Cerebellar cortex (tissue), 1 donor: ENCODE data around the gene GPRIN2.
"Not testable (repeated sequence)": the region's sequence is repeated elsewhere in the genome, so short reads cannot be mapped to it uniquely, and the experiment has no call there.

ENCODE experiments used
- DNase-seq: peaks from one replicate; pipeline ENCODE4 v3.0.0-alpha.2; 2015; ENCODE audit warnings: low spot score

The GPRIN2 gene

DNA sequence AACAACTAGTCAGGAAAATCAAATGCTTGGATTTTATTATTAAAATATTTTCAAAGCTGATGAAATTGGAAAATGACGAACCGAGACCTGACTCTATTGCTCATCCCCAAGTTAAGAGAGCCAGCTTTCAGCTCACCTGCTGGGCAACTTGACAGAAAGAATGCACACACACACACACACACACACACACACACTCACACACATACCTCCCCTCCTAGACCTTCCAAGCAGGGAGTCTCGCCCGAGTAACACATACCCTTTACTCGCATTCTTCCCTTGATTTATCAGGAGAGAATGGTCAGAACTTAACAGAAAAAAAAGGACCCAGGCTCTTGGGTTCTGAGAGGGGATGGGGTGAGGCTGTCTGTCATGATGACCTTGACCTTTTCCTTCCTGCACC lies 19.1 kb downstream of the GPRIN2 start:
- DNase-seq: no peak

DNA sequence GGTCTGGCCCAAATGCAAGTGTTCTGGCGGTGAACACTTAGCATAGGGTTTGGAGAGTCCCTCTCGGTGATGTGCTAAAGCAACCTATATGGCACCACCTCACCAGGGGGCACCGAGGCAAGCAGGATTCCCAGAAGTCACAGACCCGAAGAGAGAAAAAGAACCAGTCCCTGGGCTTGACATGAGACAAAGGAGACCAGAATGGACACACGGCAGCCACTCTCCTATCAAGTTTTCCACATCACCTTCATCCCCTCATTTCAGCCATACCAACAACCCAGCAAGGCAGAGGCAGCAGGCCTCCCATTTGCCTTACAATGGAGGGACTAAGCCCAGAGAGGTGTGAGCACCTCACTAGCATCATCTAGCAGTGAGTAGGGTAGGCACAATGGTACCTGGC lies 19.7 kb downstream of the GPRIN2 start:
- no peak for DNase-seq

DNA sequence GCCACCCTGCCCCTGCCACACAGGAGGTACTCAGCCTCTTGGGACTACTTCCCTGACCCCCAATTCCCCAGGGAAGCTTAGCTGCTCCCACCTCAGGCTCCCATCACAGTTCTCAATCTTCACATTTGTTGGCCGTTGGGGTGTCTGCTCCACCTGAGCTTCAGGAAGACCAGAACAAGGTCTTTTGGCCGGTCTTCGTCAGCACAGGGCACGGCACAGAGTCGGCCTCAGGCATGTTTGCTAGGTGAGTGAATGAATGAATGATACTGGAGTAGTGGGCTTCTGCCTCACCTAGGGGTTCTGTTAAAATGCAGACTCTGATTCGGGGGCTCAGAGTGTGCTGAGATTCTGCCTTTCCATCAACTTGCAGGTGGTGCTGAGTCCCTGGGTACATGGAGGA lies 20.3 kb downstream of the GPRIN2 start:
- DNase-seq: no peak

DNA sequence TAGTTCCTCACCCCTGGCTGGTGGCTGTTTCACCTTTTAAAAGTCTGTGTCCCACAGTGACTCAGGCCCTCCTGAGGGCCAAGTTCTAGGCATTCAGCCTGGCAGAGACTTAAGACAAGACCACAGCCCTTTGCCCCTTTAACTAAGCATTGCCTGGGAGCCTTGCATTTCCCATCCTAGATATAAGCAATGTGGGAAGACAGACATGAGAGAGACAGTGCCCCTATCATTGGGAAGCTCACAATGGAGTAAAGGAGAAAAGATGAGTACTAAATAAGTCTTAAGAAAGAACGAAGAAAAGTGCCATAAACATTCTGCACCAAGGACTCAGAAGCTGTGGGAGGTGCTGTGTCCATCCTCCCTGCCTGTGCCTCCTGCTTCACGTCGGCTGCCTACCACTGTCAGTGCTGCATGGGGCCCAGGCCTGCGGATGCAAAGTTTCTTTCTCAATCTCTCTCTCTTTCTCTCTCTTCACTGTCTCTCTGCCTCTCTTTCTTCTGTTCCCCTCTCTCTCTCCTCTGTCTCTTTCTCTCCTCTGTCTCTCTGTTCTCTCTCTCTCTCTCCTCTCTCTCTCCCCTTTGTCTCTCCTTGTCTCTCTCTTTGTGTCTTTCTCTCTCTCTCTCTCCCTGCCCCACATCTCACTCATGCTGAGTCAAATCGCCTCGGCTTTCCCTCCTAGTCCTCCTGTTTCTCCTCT lies 21.5 kb downstream of the GPRIN2 start:
- DNase-seq: no peak

DNA sequence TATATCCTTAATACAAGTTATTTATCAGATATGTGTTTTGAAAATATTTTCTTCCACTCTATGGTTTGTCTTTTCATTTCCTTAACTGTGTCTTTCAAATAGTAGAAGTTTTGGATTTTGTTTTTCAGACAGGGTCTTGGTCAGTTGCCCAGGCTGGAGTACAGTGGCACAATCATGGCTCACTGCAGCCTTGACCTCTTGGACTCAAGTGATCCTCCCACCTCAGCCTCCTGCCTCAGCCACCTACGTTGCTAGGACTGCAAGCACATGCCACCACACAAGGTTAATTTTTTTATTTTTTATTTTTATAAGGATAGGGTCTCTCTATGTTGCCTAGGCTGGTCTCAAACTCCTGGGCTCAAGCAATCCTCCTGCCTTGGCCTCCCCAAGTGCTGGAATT lies 24.2 kb downstream of the GPRIN2 start:
- DNase-seq: not testable (repeated sequence)

DNA sequence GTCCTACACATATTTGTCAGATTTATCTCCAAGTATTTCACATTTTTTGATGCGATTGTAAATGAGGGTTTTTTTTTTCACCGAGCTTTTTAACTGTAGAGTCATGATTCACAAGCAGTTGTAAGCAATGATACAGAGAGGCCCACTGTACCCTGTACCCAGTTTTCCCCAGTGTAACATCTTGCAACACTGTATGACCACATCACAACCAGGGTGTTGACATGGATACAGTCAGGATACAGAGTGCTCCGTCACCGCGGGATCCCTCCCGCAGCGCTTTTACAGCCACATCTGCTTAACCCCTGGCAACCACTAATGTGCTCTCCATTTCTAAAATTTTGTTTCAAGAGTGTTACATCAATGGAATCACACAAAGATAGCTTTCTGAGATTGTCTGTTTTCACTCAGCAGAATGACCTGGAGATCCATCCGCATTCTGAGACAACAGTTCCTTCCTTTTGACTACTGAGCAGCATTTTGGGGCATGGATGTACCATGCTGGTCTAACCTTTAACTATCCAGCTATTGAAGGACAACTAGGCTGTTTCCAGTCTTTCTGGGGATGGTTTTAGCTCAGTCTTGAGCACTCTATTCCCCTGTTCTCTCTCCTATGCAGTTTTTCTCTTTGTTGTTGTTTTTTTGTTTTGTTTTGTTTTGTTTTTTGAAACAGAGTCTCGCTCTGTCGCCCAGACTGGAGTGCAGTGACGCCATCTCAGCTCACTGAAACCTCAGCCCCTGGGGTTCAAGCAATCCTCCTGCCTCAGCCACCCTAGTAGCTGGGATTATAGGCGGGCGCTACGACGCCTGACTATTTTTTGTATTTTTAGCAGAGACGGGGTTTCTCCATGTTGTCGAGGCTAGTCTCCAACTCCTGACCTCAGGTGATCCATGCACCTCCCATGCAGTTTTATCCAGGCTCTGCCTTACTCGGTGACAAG lies 25.9 kb downstream of the GPRIN2 start:
- DNase-seq: no peak

DNA sequence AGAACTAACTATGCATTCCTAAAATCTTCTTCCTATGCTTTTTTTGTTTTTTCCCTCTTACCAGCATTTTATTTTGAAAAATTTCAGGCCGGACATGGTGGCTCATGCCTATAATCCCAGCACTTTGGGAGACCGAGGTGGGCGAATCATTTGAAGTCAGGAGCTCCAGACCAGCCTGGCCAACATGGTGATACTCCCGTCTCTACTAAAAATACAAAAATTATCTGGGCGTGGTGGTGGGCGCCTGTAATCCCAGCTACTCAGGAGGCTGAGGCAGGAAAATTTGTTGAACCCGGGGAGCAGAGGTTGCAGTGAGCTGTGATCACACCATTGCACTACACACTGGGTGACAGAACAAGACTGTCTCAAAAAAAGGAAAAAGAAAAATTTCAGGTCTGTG lies 26.7 kb downstream of the GPRIN2 start:
- DNase-seq: not testable (repeated sequence)

DNA sequence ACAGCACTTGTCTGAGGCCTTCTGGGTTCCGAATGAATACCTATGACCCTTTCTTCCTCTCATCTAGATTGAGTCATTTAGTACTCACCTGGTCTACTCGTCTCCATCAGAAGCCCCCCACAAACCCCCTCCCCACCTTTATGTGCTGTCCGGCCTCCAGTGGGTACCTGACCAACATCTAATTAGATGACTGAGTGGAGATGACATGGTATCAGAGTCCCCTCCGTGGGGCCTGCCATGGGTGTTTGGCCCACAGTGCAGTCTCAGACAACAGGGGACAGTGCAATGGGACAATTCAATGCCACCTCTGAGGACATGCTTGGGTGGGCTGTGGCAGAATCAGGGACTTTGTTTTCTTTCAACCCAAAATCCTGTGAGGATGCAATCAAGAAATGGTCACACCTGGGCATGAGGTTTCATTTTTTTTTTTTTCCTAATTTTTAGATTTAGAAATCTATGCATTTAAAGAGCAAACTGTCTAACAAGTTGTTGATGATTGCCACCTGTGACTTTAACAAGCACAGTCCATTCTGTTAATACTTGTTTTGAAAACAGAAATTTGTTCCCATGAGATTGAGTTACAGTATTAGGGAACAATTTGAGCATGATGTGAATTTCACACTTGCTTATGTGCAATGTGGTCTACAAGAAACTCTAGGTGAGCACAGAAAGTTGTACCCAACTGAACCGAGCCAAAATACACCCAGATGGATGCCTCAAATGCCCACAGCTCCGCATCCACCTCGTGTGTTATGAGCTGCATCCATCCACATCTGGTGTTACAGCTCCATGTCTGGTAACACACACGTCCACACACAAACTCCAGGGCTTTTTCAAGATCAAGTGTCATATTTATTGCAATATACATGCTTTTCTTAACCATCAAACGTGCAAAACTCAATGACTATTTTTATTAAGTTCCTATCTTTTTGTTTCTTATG lies 27.5 kb downstream of the GPRIN2 start:
- DNase-seq: no peak

DNA sequence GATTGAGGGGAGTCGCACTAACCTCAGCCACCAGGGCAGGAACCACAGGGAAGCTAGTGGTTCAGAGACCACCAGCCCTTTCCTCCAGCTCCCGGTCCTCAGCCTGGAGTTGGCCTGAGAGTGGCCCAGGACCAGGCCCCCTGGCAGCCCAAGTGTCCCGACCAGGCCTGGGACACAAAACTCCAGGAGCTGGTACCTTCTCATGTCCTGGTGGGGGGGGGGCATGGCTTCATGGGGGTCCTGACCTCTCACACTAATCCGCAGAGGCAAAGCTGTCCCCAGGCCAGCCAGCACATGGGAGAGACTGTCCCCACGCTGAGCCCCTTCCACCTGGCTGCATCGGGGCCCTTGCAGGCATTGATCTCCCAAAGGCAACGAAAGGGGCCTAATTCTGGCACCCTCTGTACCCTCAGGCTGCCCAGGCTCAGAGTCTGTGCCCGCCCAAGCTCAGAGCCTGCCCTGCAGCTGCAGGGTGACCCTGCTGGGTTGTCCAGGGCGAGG lies 28.2 kb downstream of the GPRIN2 start:
- DNase-seq: no peak

DNA sequence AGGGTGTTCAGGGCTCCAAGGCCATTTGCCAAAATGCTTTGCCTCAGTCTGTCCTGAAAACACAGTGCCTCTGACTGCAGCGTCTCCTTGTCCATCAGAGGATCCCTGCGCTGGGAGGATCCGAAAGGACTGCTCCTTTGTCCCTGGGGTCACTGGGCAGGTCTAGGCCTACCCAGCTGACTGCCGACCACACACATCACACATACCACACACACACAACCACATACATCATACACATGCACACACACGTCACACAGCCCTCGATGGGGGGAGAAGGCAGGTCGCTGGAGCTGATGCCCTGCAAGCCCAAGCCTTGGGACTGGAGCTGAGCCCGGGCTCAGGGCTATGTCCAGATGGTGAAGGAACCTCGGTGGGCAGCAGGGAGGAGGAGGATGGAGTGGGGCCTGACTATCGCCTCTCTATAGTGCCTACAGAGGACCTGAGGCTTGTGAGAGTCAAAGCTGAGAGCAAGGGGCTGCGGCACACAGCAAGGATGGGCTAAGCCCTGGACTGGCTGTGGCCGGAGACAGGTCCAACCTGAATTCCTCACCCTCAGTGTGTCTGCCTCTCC lies 29.1 kb downstream of the GPRIN2 start:
- DNase-seq: peak; percentile 68

DNA sequence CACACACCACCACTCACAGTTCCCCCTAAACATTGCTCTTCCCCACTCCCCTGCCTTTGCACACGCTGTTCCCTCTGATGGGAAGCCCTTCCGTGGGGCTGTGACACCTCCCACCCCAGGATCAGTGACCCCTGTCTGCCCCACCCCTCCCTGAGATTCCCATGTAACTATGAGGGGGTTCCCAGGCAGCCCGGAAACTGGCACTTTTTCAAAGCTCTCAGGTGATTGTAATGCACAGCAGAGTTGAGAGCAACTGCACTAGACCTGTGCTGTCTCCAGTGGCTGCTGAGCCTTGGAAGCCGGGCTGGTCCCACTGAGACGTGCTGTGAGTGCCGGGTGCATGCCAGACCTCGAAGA lies 29.8 kb downstream of the GPRIN2 start:
- DNase-seq: peak; percentile 55

DNA sequence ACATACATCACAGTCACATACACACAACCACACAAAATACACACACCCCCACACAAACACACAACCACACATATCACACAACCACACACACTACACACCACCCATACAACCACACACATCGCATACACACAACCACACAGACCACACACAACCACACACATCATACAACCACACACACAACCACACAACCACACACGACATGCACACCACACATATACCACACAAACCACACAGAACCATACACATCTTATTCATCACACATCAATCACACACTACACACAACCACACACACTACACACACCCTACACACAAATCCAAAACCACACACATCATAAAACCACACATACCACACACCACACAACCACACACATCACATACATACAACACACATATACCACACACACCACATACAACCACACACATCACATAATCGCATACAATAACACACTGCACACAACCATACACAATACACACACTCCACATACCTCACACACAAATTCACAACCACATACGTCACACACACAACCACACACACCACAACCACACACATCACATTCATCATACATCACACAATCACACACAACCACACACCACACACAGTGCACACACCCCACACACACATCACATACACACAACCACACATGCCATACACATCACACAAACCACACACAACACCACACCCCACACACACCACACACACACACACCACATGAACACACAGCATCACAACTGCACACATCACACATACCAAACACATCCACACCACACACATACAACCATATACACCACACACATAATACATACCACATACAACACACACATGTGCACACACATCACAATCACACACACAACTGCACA lies 30.4 kb downstream of the GPRIN2 start:
- no peak for DNase-seq

DNA sequence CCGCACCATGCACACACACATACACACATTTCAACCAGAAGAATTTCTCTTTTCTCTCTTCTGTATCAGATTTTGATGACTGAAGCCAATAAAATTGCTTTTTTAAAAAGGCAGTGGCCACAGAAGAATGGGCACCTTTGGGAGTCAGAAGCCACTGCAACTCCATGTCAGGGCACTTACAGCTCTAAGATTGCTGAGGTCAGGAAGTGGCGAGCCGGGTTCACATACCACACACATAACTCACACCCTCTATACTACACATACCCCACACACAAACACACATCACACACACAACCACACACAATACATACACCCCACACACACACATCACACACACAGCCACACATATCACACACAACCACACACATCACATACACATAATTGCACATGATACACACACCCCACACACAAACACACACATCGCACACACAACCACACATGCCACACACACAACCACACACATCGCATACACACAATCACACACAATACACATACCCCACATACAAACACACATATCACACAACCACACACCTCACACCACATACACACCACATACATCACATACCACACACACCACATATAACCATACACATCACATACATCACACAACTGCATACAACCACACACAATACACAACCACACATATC lies 31.2 kb downstream of the GPRIN2 start:
- no peak for DNase-seq

DNA sequence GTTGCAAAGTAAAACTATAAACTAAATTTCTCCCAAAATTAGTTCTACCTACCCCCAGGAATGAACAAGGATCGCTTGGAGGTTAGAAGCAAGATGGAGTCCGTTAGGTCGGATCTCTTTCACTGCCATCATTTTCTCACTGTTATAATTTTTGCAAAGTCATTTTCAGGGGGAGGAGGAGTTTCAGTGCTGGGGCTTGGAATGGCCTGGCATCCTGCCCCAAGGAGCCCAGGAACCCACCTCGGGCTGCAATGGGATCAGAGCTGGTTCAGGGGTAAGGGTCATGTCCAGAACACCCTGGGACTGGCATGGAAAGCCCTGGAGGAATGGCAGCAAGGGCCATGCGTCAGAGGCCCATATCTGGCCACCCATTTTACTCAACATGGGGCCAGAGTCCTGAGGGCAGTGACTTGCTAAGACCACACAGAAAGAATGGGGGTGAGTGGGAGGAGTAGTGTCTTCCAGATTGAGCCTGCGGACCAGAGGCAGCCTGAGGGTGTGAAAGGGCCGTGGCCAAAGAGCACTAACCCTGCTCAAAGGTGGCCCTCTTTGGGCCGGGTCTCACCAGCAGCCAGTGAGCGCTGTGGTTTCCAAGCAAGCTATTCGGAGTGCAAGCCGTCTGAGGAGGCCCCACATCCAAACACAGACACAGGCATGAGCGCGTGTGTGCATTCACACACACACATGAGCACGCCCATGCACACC lies 31.8 kb downstream of the GPRIN2 start:
- DNase-seq: no peak

DNA sequence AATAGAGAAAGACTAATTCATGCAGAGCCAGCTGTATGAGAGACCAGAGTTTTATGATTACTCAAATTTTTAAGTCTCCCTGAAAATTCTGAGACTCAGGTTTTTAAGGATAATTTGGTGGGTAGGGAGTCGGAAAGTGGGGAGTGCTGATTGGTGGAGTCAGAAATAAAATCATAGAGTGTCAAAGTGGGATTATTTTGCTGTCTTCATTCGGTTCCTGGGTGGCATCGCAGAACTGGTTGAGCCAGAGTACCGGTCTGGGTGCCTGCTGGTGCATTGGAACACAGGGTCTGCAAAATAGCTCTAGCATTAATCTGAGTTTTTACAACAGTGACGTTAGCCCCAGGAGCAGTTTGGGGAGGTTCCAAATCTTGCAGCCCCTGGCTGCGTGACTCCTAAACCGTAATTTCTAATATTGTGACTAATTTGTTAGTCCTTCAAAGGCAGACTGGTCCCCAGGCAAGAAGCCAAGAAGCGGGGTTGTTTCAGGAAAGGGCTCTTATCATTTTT lies 32.4 kb downstream of the GPRIN2 start:
- DNase-seq: peak; percentile 57

DNA sequence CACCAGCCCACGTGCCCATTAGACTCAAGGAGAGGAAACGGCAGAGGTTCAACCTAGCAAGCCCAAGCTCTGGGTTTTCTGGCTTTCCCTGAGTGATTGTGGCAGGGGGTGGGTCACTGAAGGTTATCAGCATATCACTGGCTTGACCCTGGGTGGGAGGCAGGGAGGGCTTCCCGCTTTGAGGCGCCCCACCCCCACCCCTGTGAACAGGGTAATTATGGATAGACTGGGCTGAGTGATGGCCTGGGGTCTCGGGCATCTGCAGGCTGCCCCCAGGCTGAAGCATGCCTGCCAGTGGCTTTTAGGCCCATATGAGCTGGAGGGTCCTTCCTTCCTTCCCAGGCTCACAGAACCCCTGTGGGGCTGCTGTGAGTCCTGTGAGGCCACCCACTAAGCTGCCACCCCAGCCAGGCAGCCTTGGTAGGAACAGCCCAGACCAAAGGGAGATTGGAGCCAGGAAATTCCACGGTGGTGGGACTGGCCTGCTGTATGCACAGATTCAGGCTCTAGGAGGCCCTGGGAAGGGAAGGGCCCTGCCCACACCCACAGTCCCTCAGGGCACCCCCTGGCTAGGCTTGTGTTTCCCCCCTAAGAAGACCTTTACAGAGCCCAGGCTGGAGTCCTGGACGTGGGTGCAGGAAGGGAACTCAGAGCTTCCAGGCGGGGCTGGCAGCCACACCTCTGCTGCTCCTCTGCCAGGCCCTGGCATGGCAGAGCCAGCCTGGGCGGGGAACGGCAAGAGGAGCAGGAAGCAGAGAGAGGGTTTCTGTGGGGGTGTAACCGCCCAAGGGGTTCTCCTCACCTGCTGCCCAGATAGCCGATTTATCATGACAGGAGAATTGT lies 33.1 kb downstream of the GPRIN2 start:
- peak; percentile 89 for DNase-seq

DNA sequence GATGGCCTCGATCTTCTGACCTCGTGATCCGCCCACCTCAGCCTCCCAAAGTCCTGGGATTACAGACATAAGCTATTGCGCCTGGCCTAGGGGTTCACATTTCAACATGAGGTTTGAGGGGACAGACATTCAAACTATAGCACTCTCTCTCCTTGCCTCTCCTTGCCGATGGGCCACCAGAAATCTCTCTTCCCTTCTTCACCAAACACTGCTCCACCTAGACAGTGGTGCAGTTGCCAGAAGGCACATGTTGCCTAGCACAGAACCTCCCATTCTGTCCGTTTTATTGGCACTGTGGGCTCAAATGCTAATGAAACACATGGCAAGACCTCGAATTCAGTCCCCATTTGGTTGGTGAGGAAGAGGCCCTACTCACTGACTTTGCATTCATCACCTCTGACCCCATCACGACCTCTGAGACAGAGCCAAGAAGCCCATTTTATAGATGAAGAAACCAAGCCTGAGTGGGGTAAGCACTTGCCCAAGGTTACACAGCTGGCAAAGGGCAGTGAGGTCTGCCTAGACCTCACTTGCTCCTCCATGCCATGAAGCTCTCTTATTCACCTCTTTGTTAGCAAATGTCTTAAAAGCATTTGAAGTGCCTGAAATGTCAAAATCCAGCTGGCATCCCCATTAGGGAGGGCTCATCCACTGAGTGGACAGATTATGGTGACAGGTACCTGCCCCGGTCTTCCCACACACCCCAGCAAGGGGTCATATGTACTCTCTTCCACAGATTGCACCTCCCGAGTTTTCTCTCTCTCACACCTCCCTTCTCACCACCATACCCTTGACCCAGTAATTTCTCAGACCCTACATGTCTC lies 34.0 kb downstream of the GPRIN2 start:
- DNase-seq: no peak

DNA sequence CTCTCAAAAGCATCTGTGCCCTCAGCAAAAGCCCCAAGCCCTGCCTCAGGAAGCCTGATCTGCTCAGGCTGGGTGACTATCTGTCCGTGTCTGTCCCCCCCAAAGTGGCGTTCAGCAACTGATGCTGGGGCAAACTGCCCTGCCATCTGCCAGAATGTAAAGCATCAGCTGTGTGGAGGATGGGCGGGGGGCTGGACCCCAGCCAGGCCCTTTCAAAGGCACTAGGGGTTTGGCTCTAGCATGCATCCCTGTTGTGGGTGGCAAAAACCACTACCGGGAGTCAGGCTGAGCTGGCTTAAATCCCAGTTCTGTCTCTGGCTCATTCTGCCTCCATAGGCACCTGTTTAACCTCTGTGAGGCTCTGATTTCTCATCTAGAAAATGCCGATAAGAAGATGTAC lies 35.5 kb downstream of the GPRIN2 start:
- peak; percentile 98 for DNase-seq
